Brain microvascular endothelial cell (primary cell): ENCODE results near the gene TCERG1L.

Source experiments
- DNase-seq: peaks from one replicate; pipeline ENCODE4 v3.0.0-alpha.2; 2020
- H3K27ac ChIP-seq: fragments of 250-450 bp; sonication (Bioruptor Pico); 2 replicates; pipeline ENCODE4 v1.5.1; 2020; ENCODE audit warnings: mild to moderate bottlenecking, moderate library complexity
- H3K27me3 ChIP-seq: fragments of 250-450 bp; sonication (Bioruptor Pico); replicated peaks from 2 replicates; pipeline ENCODE4 v1.5.1; 2020; ENCODE audit warnings: mild to moderate bottlenecking
- H3K36me3 ChIP-seq: fragments of 250-450 bp; sonication (Bioruptor Pico); replicated peaks from 2 replicates; pipeline ENCODE4 v1.5.1; 2020; ENCODE audit warnings: mild to moderate bottlenecking
- H3K4me3 ChIP-seq: 2 replicates; pipeline ENCODE4 v1.5.1; 2011; ENCODE audit warnings: low read depth, mild to moderate bottlenecking, control low read depth, low read length, moderate library complexity
- CTCF ChIP-seq: IDR thresholded peaks from 2 replicates; pipeline ENCODE4 v1.5.1; 2011; ENCODE audit warnings: low read depth, mild to moderate bottlenecking, moderate library complexity, low read length, control low read depth, inconsistent platforms; ENCODE audit errors: missing control alignments
- in situ Hi-C: cut with HindIII; loops from 2 replicates; pipeline ENCODE4 v1.10.0; 2017; ENCODE audit warnings: low sequenced_read_pairs, low pct_ligation_motif_present

Gene TCERG1L

GRCh38 chr10:131063311-131063710, 248.2 kb downstream of the TCERG1L start:
- H3K36me3 ChIP-seq, result no peaks in the 10 kb centered on the region

GRCh38 chr10:131062621-131063260, 248.8 kb downstream of the TCERG1L start:
- no peak for TF ChIP-seq CTCF
- no peak overlapping the region for H3K4me3 ChIP-seq
- H3K36me3 ChIP-seq, result no peaks in the 10 kb centered on the region
- in situ Hi-C loops, result no loop called here
- no peak for DNase-seq
- H3K27ac ChIP-seq, result no peak overlapping the region
- no peaks in the 10 kb centered on the region for H3K27me3 ChIP-seq

More at GRCh38 chr10:131063311-131063710, 248.2 kb downstream of the TCERG1L start:
- H3K27me3 ChIP-seq, result no peaks in the 10 kb centered on the region
- DNase-seq, result no peak
- in situ Hi-C loops, result no loop called here
- H3K27ac ChIP-seq, result no peak overlapping the region
- no peak overlapping the region for H3K4me3 ChIP-seq
- no peak for TF ChIP-seq CTCF

GRCh38 chr10:131061216-131061615, 250.3 kb downstream of the TCERG1L start:
- TF ChIP-seq CTCF, result no peak
- in situ Hi-C loops, result no loop called here
- no peaks in the 10 kb centered on the region for H3K27me3 ChIP-seq
- no peaks in the 10 kb centered on the region for H3K36me3 ChIP-seq
- no peak overlapping the region for H3K4me3 ChIP-seq
- H3K27ac ChIP-seq, result no peak overlapping the region
- DNase-seq, result no peak

GRCh38 chr10:131059881-131060280, 251.6 kb downstream of the TCERG1L start:
- in situ Hi-C loops, result no loop called here
- Histone ChIP-seq H3K27ac (no peak overlapping the region), H3K36me3 (no peaks in the 10 kb centered on the region), H3K4me3 (no peak overlapping the region), H3K27me3 (no peaks in the 10 kb centered on the region)
- DNase-seq, result no peak
- TF ChIP-seq CTCF, result no peak

- Histone ChIP-seq H3K36me3 (no peaks in the 10 kb centered on the region), H3K4me3 (no peak overlapping the region), H3K27ac (no peak overlapping the region), H3K27me3 (no peaks in the 10 kb centered on the region)
- DNase-seq, result no peak
- no peak for TF ChIP-seq CTCF
- in situ Hi-C loops, result no loop called here
Measured at GRCh38 chr10:131058799-131059198, 252.7 kb downstream of the TCERG1L start.

- H3K36me3 ChIP-seq, result no peaks in the 10 kb centered on the region
- no peak for DNase-seq
- TF ChIP-seq CTCF, result no peak
- in situ Hi-C loops, result no loop called here
- no peaks in the 10 kb centered on the region for H3K27me3 ChIP-seq
- H3K27ac ChIP-seq, result no peak overlapping the region
- H3K4me3 ChIP-seq, result no peak overlapping the region
Measured at GRCh38 chr10:131056781-131057180, 254.7 kb downstream of the TCERG1L start.
